Lower leg skin (tissue), 3 donors: ENCODE measurements around the gene SEC61A2.

Source experiments
- POLR2A ChIP-seq, 2 donors: fragments of 450-650 bp; IDR thresholded peaks; one replicate each; pipeline ENCODE4 v1.6.1; 2016 to 2017; ENCODE audit warnings: antibody characterized with exemption in 2 of 2, mild to moderate bottlenecking in 1 of 2, moderate library complexity in 1 of 2
- TF ChIP-seq, protein P1 (sequence below), 3 donors: fragments of 450-650 bp; IDR thresholded peaks; one replicate each; pipeline ENCODE4 v1.5.1; 2016; ENCODE audit warnings: antibody characterized with exemption in 3 of 3, mild to moderate bottlenecking in 3 of 3, moderate library complexity in 2 of 3

DNA sequence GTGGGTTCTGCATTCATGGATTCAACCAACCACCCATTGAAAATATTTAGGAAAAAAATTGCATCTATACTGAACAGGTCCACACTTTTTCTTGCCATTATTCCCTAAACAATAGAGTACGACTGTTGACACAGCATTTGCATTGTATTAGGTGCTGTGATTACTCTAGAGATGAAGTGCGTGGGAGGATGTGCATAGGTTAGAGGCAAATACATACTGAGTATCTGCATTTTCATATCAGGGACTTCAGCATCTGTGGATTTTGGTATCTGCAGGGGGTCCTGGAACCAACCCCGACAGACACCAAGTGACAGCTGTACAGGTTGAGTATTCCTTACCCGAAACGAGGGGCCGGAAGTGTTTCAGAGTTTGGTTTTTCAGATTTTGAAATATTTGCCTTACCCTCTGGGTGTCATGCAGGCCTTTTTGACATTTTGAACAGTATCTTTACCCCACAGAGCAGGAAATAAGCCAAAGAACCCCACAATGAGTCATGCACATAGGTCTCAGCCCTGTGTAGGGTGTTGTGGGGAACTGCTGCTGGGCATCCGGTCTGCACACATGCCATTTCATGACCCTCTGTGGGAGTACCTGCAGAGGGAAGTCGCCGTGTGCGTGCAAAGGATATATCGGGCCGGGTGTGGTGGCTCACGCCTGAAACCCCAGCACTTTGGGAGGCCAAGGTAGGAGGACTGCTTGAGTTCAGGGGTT lies 51.7 kb downstream of the SEC61A2 start:
- TF ChIP-seq, protein P1, sequence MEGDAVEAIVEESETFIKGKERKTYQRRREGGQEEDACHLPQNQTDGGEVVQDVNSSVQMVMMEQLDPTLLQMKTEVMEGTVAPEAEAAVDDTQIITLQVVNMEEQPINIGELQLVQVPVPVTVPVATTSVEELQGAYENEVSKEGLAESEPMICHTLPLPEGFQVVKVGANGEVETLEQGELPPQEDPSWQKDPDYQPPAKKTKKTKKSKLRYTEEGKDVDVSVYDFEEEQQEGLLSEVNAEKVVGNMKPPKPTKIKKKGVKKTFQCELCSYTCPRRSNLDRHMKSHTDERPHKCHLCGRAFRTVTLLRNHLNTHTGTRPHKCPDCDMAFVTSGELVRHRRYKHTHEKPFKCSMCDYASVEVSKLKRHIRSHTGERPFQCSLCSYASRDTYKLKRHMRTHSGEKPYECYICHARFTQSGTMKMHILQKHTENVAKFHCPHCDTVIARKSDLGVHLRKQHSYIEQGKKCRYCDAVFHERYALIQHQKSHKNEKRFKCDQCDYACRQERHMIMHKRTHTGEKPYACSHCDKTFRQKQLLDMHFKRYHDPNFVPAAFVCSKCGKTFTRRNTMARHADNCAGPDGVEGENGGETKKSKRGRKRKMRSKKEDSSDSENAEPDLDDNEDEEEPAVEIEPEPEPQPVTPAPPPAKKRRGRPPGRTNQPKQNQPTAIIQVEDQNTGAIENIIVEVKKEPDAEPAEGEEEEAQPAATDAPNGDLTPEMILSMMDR (IDR thresholded peaks at IDR 0.05): no peak
- TF ChIP-seq POLR2A (IDR thresholded peaks at IDR 0.05): no peak
